ENCODE measurements around the gene HCN4.
"Not testable (repeated sequence)": the region's sequence is repeated elsewhere in the genome, so short reads cannot be mapped to it uniquely, and the experiment has no call there.

HCN4 gene

GRCh38 chr15:73368301-73369136 is at the start of gene HCN4:
TSS of gene HCN4 (minus strand) at chr15:73368958. CDS start at chr15:73368270, 688 bp downstream.
- DNase-seq (ENCODE audit: low read depth in 2 of 3, low spot score in 1 of 3), result no peak

- DNase-seq (ENCODE audit: low read depth in 2 of 3, low spot score in 1 of 3), result no peak
These were observed 46.1 kb upstream of the HCN4 start for GRCh38 chr15:73414876-73415275.

GRCh38 chr15:73403171-73403570 is 34.4 kb upstream of the HCN4 start:
- DNase-seq (ENCODE audit: low read depth in 2 of 3, low spot score in 1 of 3), result no peak

GRCh38 chr15:73400222-73400621 is 31.5 kb upstream of the HCN4 start:
- not testable (repeated sequence) for DNase-seq (ENCODE audit: low read depth in 2 of 3, low spot score in 1 of 3)

GRCh38 chr15:73398861-73399260 is 30.1 kb upstream of the HCN4 start:
- DNase-seq (ENCODE audit: low read depth in 2 of 3, low spot score in 1 of 3), result no peak

- DNase-seq (ENCODE audit: low read depth in 2 of 3, low spot score in 1 of 3), result no peak
These were observed 28.7 kb upstream of the HCN4 start for GRCh38 chr15:73397461-73397860.

- DNase-seq (ENCODE audit: low read depth in 2 of 3, low spot score in 1 of 3), result no peak
These were observed 26.9 kb upstream of the HCN4 start for GRCh38 chr15:73395671-73396070.

DNA sequence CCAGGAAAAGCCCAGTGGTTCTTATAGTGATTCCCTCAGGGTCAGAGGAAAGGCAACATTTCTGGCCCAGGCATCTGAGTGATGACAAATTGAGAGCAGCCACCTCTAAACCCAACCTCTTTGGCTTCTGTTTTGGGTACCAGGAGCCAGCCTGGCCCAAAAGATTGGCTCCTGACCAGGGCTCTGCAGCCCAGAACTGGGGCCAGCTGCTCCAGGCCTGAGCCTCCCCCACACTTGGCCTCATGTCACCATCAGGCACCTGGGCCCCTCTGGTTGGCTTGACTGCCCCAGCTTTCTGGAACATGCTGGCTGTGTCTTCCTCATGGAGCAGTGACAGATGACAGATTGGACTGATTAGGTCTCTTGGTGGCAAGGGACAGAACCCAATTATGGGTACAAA is 26.0 kb upstream of the HCN4 start:
- no peak for DNase-seq (ENCODE audit: low read depth in 2 of 3, low spot score in 1 of 3)

DNA sequence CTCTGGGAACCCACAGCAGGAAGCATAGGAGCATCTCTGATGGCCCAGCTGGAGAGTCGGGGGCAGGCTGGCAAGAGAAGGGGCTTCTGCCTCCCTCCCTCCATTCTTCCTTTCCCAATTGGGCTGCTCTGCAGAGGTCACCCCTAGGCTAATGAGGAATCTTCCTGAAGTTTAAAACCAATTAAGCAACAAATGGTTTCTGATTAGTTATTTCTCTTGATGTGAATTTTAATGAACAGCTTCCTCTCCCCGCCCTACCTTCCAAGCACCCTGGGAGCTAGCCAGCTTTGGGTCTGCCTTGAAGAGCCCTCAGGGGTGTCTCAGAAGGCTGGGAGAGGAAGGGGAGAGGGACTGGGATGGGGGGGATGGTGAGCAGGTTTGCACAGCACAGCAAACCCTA is 24.6 kb upstream of the HCN4 start:
- DNase-seq (ENCODE audit: low read depth in 2 of 3, low spot score in 1 of 3), result no peak

- DNase-seq (ENCODE audit: low read depth in 2 of 3, low spot score in 1 of 3), result no peak
These were observed 23.3 kb upstream of the HCN4 start for GRCh38 chr15:73392025-73392424.

GRCh38 chr15:73391128-73391872 is 22.5 kb upstream of the HCN4 start:
- DNase-seq (ENCODE audit: low read depth in 2 of 3, low spot score in 1 of 3), result no peak

DNA sequence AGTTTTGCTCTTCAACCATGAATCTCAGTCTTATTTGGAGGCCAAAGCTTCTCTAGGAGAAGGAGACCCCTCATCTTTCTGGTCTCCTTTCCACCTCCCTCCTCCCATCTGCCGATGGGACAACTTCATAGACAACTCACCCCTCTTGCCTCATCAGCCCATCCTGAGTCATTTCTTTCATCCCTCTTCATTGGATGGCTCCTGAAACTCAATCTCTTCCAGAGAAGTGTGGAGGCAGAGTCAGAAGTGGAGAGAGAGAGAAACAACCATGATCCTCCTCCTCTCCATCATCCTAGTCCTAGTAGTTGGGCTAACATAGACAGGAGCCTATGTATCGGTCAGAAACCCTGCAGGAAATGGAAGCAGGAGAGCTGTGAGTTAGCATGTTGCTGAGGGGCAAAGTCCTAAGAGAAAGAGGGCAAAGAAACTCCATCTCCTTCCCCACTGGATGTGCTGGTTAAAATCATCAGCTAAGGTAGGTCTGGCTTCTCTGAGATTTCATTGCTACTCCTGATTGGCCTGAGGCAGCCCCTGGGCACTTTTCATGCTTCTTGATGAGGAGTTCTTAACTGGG is 21.3 kb upstream of the HCN4 start:
- DNase-seq (ENCODE audit: low read depth in 2 of 3, low spot score in 1 of 3), result no peak

GRCh38 chr15:73389539-73389938 is 20.8 kb upstream of the HCN4 start:
- no peak for DNase-seq (ENCODE audit: low read depth in 2 of 3, low spot score in 1 of 3)

DNA sequence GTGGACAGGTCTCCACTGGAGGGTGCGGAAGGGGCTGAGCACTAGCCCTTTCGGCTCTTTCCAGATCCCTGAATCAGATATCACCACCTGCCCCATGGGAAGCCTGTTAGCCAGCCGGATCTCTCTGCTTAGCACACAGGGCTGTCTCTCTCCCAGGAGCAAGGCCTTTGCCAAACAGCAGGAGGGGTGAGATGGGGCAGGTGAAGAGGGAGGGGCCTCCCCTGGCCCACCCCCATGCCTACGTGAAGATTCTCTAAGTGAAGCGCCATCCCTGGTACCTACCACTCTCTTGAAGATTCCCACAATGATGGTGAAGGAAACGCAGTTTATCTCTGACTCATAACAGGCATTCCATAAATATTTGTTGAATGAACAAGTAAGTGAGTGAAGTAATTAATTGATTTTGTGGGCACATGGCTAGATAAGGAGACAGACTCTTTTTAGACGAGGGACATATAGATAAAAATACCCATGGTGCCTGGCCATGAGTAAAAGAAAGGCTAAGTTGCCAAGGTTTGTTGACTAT is 19.6 kb upstream of the HCN4 start:
- DNase-seq (ENCODE audit: low read depth in 2 of 3, low spot score in 1 of 3), result no peak

- no peak for DNase-seq (ENCODE audit: low read depth in 2 of 3, low spot score in 1 of 3)
These were observed 18.9 kb upstream of the HCN4 start for GRCh38 chr15:73387507-73388255.

GRCh38 chr15:73386886-73387506 is 18.2 kb upstream of the HCN4 start:
- DNase-seq (ENCODE audit: low read depth in 2 of 3, low spot score in 1 of 3), result no peak

DNA sequence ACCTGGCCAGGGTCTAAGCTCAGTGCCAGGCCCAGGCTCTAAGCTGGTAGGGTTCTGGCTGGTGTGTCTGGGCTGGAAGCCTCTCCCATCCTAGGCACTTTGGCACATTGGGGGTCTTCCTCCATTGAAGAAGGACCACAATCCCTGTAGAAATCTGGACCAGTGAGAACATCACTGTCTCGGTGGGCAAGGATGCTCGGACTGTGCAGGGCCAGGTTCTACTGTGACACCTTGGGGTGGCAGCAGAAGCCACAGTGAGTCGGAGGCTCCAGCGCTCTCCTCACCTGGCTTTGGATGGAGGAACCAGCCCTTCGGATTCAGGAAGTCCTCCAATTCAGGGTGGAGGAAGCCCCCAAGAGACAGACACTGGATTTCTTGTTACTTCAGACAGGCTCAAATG is 17.5 kb upstream of the HCN4 start:
- no peak for DNase-seq (ENCODE audit: low read depth in 2 of 3, low spot score in 1 of 3)

DNA sequence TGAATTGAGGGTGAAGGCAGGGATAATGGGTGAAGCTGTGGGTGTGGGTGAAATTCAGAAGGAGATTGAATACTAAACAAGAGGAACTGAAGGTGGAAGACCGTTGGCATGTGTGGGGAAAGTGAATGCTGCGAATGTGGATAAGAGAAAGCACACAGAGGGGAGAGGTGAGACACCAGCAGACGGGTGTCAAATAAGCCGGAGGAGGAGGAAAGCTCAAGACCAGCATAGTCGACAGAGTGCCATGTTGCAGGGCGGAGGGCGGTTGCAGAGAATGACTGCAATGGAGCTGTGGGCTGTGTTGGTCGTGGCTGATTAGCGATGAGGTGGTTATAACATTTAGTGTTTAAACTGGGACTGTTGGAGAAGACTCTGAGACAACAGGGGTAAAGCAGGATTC is 16.4 kb upstream of the HCN4 start:
- DNase-seq (ENCODE audit: low read depth in 2 of 3, low spot score in 1 of 3), result no peak

- DNase-seq (ENCODE audit: low read depth in 2 of 3, low spot score in 1 of 3), result no peak
These were observed 14.8 kb upstream of the HCN4 start for GRCh38 chr15:73383310-73384189.

- DNase-seq (ENCODE audit: low read depth in 2 of 3, low spot score in 1 of 3), result no peak
These were observed 13.4 kb upstream of the HCN4 start for GRCh38 chr15:73382115-73382514.

Data from stimulated activated CD4-positive, alpha-beta T cell treated with anti-CD3 and anti-CD28 coated beads, Interleukin-12 subunit alpha, Interleukin-12 subunit beta, amount 100 ng/mL, for 48 hours (primary cell).